Ishikawa (cell line): ENCODE data around the gene THBS2.

Experiments
- CREB1 ChIP-seq: IDR thresholded peaks from 2 replicates; pipeline ENCODE4 v1.6.1; 2012; ENCODE audit warnings: low read depth
- EGR1 ChIP-seq: IDR thresholded peaks from 2 replicates; pipeline ENCODE4 v1.6.1; 2012
- EP300 ChIP-seq: IDR thresholded peaks from 2 replicates; pipeline ENCODE4 v1.6.1; 2012; ENCODE audit warnings: borderline replicate concordance
- TEAD4 ChIP-seq: IDR thresholded peaks from 2 replicates; pipeline ENCODE4 v1.6.1; 2012
- ZBTB7A ChIP-seq: IDR thresholded peaks from 2 replicates; pipeline ENCODE4 v1.6.1; 2012; ENCODE audit warnings: low read depth
- TF ChIP-seq, protein P1 (sequence below): IDR thresholded peaks from 2 replicates; pipeline ENCODE4 v1.6.1; 2012; ENCODE audit warnings: low read depth, mild to moderate bottlenecking

- TF ChIP-seq TEAD4 (no peak), ZBTB7A (no peak), EP300 (no peak), CREB1 (no peak), EGR1 (no peak)
- TF ChIP-seq, protein P1, sequence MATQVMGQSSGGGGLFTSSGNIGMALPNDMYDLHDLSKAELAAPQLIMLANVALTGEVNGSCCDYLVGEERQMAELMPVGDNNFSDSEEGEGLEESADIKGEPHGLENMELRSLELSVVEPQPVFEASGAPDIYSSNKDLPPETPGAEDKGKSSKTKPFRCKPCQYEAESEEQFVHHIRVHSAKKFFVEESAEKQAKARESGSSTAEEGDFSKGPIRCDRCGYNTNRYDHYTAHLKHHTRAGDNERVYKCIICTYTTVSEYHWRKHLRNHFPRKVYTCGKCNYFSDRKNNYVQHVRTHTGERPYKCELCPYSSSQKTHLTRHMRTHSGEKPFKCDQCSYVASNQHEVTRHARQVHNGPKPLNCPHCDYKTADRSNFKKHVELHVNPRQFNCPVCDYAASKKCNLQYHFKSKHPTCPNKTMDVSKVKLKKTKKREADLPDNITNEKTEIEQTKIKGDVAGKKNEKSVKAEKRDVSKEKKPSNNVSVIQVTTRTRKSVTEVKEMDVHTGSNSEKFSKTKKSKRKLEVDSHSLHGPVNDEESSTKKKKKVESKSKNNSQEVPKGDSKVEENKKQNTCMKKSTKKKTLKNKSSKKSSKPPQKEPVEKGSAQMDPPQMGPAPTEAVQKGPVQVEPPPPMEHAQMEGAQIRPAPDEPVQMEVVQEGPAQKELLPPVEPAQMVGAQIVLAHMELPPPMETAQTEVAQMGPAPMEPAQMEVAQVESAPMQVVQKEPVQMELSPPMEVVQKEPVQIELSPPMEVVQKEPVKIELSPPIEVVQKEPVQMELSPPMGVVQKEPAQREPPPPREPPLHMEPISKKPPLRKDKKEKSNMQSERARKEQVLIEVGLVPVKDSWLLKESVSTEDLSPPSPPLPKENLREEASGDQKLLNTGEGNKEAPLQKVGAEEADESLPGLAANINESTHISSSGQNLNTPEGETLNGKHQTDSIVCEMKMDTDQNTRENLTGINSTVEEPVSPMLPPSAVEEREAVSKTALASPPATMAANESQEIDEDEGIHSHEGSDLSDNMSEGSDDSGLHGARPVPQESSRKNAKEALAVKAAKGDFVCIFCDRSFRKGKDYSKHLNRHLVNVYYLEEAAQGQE: no peak
These were observed 15.8 kb upstream of the THBS2 start for GRCh38 chr6:169269180-169270076.
